GM12892 (cell line): ENCODE data around the gene KRT6B.

Experiments
- POLR2A ChIP-seq: IDR thresholded peaks from 2 replicates; pipeline ENCODE4 v1.6.1; 2011; ENCODE audit warnings: low read depth, low read length, control low read depth
- POLR2AphosphoS5 ChIP-seq: IDR thresholded peaks from 2 replicates; pipeline ENCODE4 v1.6.1; 2011; ENCODE audit warnings: low read depth, low read length, control low read depth
- TAF1 ChIP-seq: IDR thresholded peaks from 2 replicates; pipeline ENCODE4 v1.6.1; 2011; ENCODE audit warnings: low read depth, mild to moderate bottlenecking, control low read depth, low read length, borderline replicate concordance

GRCh38 chr12:52441320-52441911 lies 10.5 kb downstream of the KRT6B start:
- no peak for TF ChIP-seq POLR2A
- no peak for TF ChIP-seq POLR2AphosphoS5
- no peak for TF ChIP-seq TAF1
